ENCODE data around the gene EIF5AL1. TPM values are rescaled to one million over a fixed set of nuclear protein-coding genes. Genes with fewer than 3 reads are reported as not detected.

EIF5AL1 gene
- total and polyA plus RNA-seq, 2 of the 8 experiments (the other 6 are each of a cell fraction or from before 2014, with no cell fraction given): 1.7 to 2.2 TPM

GRCh38 chr10:79475119-79475653, 37.1 kb upstream of the EIF5AL1 start (continued):
- TF ChIP-seq, protein P1, sequence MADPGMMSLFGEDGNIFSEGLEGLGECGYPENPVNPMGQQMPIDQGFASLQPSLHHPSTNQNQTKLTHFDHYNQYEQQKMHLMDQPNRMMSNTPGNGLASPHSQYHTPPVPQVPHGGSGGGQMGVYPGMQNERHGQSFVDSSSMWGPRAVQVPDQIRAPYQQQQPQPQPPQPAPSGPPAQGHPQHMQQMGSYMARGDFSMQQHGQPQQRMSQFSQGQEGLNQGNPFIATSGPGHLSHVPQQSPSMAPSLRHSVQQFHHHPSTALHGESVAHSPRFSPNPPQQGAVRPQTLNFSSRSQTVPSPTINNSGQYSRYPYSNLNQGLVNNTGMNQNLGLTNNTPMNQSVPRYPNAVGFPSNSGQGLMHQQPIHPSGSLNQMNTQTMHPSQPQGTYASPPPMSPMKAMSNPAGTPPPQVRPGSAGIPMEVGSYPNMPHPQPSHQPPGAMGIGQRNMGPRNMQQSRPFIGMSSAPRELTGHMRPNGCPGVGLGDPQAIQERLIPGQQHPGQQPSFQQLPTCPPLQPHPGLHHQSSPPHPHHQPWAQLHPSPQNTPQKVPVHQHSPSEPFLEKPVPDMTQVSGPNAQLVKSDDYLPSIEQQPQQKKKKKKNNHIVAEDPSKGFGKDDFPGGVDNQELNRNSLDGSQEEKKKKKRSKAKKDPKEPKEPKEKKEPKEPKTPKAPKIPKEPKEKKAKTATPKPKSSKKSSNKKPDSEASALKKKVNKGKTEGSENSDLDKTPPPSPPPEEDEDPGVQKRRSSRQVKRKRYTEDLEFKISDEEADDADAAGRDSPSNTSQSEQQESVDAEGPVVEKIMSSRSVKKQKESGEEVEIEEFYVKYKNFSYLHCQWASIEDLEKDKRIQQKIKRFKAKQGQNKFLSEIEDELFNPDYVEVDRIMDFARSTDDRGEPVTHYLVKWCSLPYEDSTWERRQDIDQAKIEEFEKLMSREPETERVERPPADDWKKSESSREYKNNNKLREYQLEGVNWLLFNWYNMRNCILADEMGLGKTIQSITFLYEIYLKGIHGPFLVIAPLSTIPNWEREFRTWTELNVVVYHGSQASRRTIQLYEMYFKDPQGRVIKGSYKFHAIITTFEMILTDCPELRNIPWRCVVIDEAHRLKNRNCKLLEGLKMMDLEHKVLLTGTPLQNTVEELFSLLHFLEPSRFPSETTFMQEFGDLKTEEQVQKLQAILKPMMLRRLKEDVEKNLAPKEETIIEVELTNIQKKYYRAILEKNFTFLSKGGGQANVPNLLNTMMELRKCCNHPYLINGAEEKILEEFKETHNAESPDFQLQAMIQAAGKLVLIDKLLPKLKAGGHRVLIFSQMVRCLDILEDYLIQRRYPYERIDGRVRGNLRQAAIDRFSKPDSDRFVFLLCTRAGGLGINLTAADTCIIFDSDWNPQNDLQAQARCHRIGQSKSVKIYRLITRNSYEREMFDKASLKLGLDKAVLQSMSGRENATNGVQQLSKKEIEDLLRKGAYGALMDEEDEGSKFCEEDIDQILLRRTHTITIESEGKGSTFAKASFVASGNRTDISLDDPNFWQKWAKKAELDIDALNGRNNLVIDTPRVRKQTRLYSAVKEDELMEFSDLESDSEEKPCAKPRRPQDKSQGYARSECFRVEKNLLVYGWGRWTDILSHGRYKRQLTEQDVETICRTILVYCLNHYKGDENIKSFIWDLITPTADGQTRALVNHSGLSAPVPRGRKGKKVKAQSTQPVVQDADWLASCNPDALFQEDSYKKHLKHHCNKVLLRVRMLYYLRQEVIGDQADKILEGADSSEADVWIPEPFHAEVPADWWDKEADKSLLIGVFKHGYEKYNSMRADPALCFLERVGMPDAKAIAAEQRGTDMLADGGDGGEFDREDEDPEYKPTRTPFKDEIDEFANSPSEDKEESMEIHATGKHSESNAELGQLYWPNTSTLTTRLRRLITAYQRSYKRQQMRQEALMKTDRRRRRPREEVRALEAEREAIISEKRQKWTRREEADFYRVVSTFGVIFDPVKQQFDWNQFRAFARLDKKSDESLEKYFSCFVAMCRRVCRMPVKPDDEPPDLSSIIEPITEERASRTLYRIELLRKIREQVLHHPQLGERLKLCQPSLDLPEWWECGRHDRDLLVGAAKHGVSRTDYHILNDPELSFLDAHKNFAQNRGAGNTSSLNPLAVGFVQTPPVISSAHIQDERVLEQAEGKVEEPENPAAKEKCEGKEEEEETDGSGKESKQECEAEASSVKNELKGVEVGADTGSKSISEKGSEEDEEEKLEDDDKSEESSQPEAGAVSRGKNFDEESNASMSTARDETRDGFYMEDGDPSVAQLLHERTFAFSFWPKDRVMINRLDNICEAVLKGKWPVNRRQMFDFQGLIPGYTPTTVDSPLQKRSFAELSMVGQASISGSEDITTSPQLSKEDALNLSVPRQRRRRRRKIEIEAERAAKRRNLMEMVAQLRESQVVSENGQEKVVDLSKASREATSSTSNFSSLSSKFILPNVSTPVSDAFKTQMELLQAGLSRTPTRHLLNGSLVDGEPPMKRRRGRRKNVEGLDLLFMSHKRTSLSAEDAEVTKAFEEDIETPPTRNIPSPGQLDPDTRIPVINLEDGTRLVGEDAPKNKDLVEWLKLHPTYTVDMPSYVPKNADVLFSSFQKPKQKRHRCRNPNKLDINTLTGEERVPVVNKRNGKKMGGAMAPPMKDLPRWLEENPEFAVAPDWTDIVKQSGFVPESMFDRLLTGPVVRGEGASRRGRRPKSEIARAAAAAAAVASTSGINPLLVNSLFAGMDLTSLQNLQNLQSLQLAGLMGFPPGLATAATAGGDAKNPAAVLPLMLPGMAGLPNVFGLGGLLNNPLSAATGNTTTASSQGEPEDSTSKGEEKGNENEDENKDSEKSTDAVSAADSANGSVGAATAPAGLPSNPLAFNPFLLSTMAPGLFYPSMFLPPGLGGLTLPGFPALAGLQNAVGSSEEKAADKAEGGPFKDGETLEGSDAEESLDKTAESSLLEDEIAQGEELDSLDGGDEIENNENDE (IDR thresholded peaks at IDR 0.05; ENCODE audit: insufficient replicate concordance, low read length): no peak
- TF ChIP-seq, protein P2, sequence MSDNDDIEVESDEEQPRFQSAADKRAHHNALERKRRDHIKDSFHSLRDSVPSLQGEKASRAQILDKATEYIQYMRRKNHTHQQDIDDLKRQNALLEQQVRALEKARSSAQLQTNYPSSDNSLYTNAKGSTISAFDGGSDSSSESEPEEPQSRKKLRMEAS (IDR thresholded peaks at IDR 0.05): no peak
- no peak for TF ChIP-seq SP1 (IDR thresholded peaks at IDR 0.05; ENCODE audit: low read depth, low read length)
- TF ChIP-seq, protein P3, sequence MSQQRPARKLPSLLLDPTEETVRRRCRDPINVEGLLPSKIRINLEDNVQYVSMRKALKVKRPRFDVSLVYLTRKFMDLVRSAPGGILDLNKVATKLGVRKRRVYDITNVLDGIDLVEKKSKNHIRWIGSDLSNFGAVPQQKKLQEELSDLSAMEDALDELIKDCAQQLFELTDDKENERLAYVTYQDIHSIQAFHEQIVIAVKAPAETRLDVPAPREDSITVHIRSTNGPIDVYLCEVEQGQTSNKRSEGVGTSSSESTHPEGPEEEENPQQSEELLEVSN (IDR thresholded peaks at IDR 0.05): no peak
- TF ChIP-seq HDAC2 (IDR thresholded peaks at IDR 0.05; ENCODE audit: borderline replicate concordance in 1 of 2, low read depth in 2 of 2, low read length in 2 of 2): no peak
- no peak for TF ChIP-seq CHD2 (IDR thresholded peaks at IDR 0.05; ENCODE audit: low read length)
- no peak for TF ChIP-seq SIRT6 (IDR thresholded peaks at IDR 0.05; ENCODE audit: low read length)
- no peak for TF ChIP-seq BRCA1 (IDR thresholded peaks at IDR 0.05; ENCODE audit: low read depth, low read length)
